Measurements from ENCODE around the gene HDHD2.

Gene HDHD2

GRCh38 chr18:47118981-47119380, 31.3 kb downstream of the HDHD2 start:
- H3K36me3 Mint-ChIP-seq (ENCODE audit: low read depth) = peaks cover 48% of the 10 kb centered on the region
- no peaks in the 10 kb centered on the region for H3K27me3 Mint-ChIP-seq (ENCODE audit: low read depth)
- DNase-seq (ENCODE audit: low spot score) = no peak
- H3K27ac Mint-ChIP-seq = no peak overlapping the region
- peaks cover 22% of the 10 kb centered on the region for H3K4me1 Mint-ChIP-seq (ENCODE audit: low read depth)
- H3K4me3 Mint-ChIP-seq = no peak overlapping the region
- H3K9me3 Mint-ChIP-seq = no peaks in the 10 kb centered on the region

GRCh38 chr18:47115205-47115604, 35.1 kb downstream of the HDHD2 start:
- Mint-ChIP-seq H3K27me3 (ENCODE audit: low read depth) (no peaks in the 10 kb centered on the region), H3K4me1 (ENCODE audit: low read depth) (peaks cover 5% of the 10 kb centered on the region), H3K4me3 (no peak overlapping the region), H3K9me3 (no peaks in the 10 kb centered on the region), H3K36me3 (ENCODE audit: low read depth) (peaks cover 48% of the 10 kb centered on the region), H3K27ac (no peak overlapping the region)
- no peak for DNase-seq (ENCODE audit: low spot score)

- no peaks in the 10 kb centered on the region for H3K4me1 Mint-ChIP-seq (ENCODE audit: low read depth)
- H3K27ac Mint-ChIP-seq = no peak overlapping the region
- no peak for DNase-seq (ENCODE audit: low spot score)
- H3K36me3 Mint-ChIP-seq (ENCODE audit: low read depth) = peaks cover 40% of the 10 kb centered on the region
- no peaks in the 10 kb centered on the region for H3K9me3 Mint-ChIP-seq
- no peak overlapping the region for H3K4me3 Mint-ChIP-seq
- no peaks in the 10 kb centered on the region for H3K27me3 Mint-ChIP-seq (ENCODE audit: low read depth)
These were observed 36.3 kb downstream of the HDHD2 start for GRCh38 chr18:47113796-47114540.

GRCh38 chr18:47110492-47111274, 39.6 kb downstream of the HDHD2 start:
- H3K27me3 Mint-ChIP-seq (ENCODE audit: low read depth) = no peaks in the 10 kb centered on the region
- no peaks in the 10 kb centered on the region for H3K4me1 Mint-ChIP-seq (ENCODE audit: low read depth)
- no peak overlapping the region for H3K27ac Mint-ChIP-seq
- H3K9me3 Mint-ChIP-seq = no peaks in the 10 kb centered on the region
- H3K36me3 Mint-ChIP-seq (ENCODE audit: low read depth) = peaks cover 33% of the 10 kb centered on the region
- DNase-seq (ENCODE audit: low spot score) = no peak
- no peak overlapping the region for H3K4me3 Mint-ChIP-seq

GRCh38 chr18:47109720-47110119, 40.6 kb downstream of the HDHD2 start:
- DNase-seq (ENCODE audit: low spot score) = no peak
- Mint-ChIP-seq H3K27me3 (ENCODE audit: low read depth) (no peaks in the 10 kb centered on the region), H3K36me3 (ENCODE audit: low read depth) (peaks cover 29% of the 10 kb centered on the region), H3K27ac (no peak overlapping the region), H3K4me3 (no peak overlapping the region), H3K4me1 (ENCODE audit: low read depth) (no peaks in the 10 kb centered on the region), H3K9me3 (no peaks in the 10 kb centered on the region)

GRCh38 chr18:47108998-47109405, 41.3 kb downstream of the HDHD2 start:
- Mint-ChIP-seq H3K36me3 (ENCODE audit: low read depth) (peaks cover 27% of the 10 kb centered on the region), H3K9me3 (no peaks in the 10 kb centered on the region), H3K27ac (no peak overlapping the region), H3K4me3 (no peak overlapping the region), H3K4me1 (ENCODE audit: low read depth) (no peaks in the 10 kb centered on the region), H3K27me3 (ENCODE audit: low read depth) (no peaks in the 10 kb centered on the region)
- no peak for DNase-seq (ENCODE audit: low spot score)

GRCh38 chr18:47108373-47108772, 41.9 kb downstream of the HDHD2 start:
- Mint-ChIP-seq H3K4me3 (no peak overlapping the region), H3K27me3 (ENCODE audit: low read depth) (no peaks in the 10 kb centered on the region), H3K36me3 (ENCODE audit: low read depth) (peaks cover 25% of the 10 kb centered on the region), H3K9me3 (no peaks in the 10 kb centered on the region), H3K27ac (no peak overlapping the region), H3K4me1 (ENCODE audit: low read depth) (no peaks in the 10 kb centered on the region)
- DNase-seq (ENCODE audit: low spot score) = no peak

GRCh38 chr18:47100212-47100831, 50.0 kb downstream of the HDHD2 start:
- DNase-seq (ENCODE audit: low spot score) = peak; percentile 38
- Mint-ChIP-seq H3K9me3 (no peaks in the 10 kb centered on the region), H3K27ac (no peak overlapping the region), H3K4me1 (ENCODE audit: low read depth) (no peaks in the 10 kb centered on the region), H3K36me3 (ENCODE audit: low read depth) (no peaks in the 10 kb centered on the region), H3K27me3 (ENCODE audit: low read depth) (no peaks in the 10 kb centered on the region), H3K4me3 (no peak overlapping the region)

GRCh38 chr18:47095810-47096209, 54.5 kb downstream of the HDHD2 start:
- Mint-ChIP-seq H3K27me3 (ENCODE audit: low read depth) (no peaks in the 10 kb centered on the region), H3K4me1 (ENCODE audit: low read depth) (no peaks in the 10 kb centered on the region), H3K36me3 (ENCODE audit: low read depth) (no peaks in the 10 kb centered on the region), H3K4me3 (no peak overlapping the region), H3K9me3 (no peaks in the 10 kb centered on the region), H3K27ac (no peak overlapping the region)
- no peak for DNase-seq (ENCODE audit: low spot score)

- Mint-ChIP-seq H3K27ac (no peak overlapping the region), H3K27me3 (ENCODE audit: low read depth) (no peaks in the 10 kb centered on the region), H3K9me3 (no peaks in the 10 kb centered on the region), H3K4me3 (no peak overlapping the region), H3K36me3 (ENCODE audit: low read depth) (no peaks in the 10 kb centered on the region), H3K4me1 (ENCODE audit: low read depth) (no peaks in the 10 kb centered on the region)
- no peak for DNase-seq (ENCODE audit: low spot score)
These were observed 62.6 kb downstream of the HDHD2 start for GRCh38 chr18:47087676-47088075.

- DNase-seq (ENCODE audit: low spot score) = no peak
- Mint-ChIP-seq H3K36me3 (ENCODE audit: low read depth) (no peaks in the 10 kb centered on the region), H3K27ac (no peak overlapping the region), H3K4me3 (no peak overlapping the region), H3K27me3 (ENCODE audit: low read depth) (peaks cover 2% of the 10 kb centered on the region), H3K9me3 (no peaks in the 10 kb centered on the region), H3K4me1 (ENCODE audit: low read depth) (no peaks in the 10 kb centered on the region)
These were observed 68.7 kb downstream of the HDHD2 start for GRCh38 chr18:47081578-47081977.

GRCh38 chr18:47080872-47081271, 69.4 kb downstream of the HDHD2 start:
- DNase-seq (ENCODE audit: low spot score) = no peak
- Mint-ChIP-seq H3K4me3 (no peak overlapping the region), H3K27ac (no peak overlapping the region), H3K36me3 (ENCODE audit: low read depth) (no peaks in the 10 kb centered on the region), H3K4me1 (ENCODE audit: low read depth) (no peaks in the 10 kb centered on the region), H3K27me3 (ENCODE audit: low read depth) (peaks cover 2% of the 10 kb centered on the region), H3K9me3 (no peaks in the 10 kb centered on the region)

- Mint-ChIP-seq H3K27ac (no peak overlapping the region), H3K27me3 (ENCODE audit: low read depth) (peaks cover 2% of the 10 kb centered on the region), H3K36me3 (ENCODE audit: low read depth) (no peaks in the 10 kb centered on the region), H3K9me3 (no peaks in the 10 kb centered on the region), H3K4me3 (no peak overlapping the region), H3K4me1 (ENCODE audit: low read depth) (no peaks in the 10 kb centered on the region)
- DNase-seq (ENCODE audit: low spot score) = no peak
These were observed 73.2 kb downstream of the HDHD2 start for GRCh38 chr18:47077111-47077510.
